Stimulated activated CD4-positive, alpha-beta T cell treated with anti-CD3 and anti-CD28 coated beads, Interleukin-4, amount 100 ng/mL, for 4 hours (primary cell): ENCODE measurements around the gene APLF.
"Not testable (repeated sequence)": the region's sequence is repeated elsewhere in the genome, so short reads cannot be mapped to it uniquely, and the experiment has no call there.

Experiments
- DNase-seq, 2 experiments: peaks; one replicate each; pipeline ENCODE4 v3.0.0-alpha.2; 2020

APLF gene

DNA sequence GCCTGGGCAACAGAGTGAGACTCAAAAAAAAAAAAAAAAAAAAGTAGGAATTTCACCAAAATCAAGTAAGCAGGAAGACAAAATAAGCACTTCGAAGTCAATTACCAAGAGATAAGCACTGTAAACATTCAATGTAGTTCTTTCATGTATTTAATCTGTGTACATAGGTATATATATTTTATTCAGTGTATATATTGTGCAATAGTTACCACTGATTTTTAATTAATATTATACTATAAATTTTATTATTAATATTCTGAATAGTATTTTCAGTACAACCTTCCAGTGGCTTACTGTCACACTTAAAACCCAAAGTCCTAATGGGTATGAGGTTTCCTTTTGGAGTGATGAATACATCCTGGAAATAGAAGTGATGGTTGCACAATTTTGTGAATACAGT lies 9.1 kb downstream of the APLF start:
- DNase-seq, result no peak

GRCh38 chr2:68478688-68479087 lies 11.3 kb downstream of the APLF start:
- DNase-seq, result no peak

- DNase-seq, result no peak
Observed at GRCh38 chr2:68482296-68482820, 15.0 kb downstream of the APLF start.

GRCh38 chr2:68483011-68483410 lies 15.6 kb downstream of the APLF start:
- DNase-seq, result no peak

GRCh38 chr2:68487773-68488355 lies 20.5 kb downstream of the APLF start:
- no peak for DNase-seq

GRCh38 chr2:68488605-68489004 lies 21.2 kb downstream of the APLF start:
- not testable (repeated sequence) for DNase-seq

DNA sequence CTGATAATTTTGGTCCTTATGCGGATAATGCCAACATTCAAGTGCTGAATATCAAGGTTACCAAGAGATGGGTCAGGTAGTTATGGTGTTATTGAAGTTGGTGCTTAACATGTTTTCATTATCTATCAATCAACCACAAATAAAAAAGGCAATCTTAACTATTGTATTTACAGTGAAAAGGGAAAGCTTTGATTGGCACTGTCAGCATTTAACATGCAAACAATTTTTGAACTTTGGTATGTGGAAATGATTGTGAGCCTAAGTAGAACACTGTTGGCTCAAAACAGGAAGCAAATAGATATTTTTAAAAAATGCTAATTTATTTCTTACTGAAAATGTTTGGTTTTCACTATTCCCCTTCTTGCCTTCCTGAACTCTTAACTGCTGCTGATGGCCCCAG lies 21.9 kb downstream of the APLF start:
- no peak for DNase-seq

GRCh38 chr2:68491582-68491981 lies 24.2 kb downstream of the APLF start:
- no peak for DNase-seq

DNA sequence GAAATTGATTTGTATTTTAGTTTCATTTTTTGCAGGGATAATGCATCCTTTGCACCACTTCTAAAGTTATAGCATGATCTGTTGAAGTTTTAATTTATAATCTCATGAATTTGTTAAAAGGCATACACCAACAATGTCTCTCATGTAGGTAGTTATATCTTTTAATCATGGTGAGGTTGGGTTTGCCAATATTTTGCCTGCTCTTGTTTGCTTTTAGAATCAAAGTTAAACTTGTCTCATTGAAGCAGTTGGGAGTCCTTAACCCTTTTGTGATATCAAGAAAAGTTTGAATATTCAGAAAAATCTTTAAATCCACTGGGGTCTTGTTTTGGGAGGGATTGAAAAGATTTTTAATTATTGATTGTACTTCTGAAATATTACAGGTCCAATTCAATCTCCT lies 31.7 kb downstream of the APLF start:
- DNase-seq, result no peak

DNA sequence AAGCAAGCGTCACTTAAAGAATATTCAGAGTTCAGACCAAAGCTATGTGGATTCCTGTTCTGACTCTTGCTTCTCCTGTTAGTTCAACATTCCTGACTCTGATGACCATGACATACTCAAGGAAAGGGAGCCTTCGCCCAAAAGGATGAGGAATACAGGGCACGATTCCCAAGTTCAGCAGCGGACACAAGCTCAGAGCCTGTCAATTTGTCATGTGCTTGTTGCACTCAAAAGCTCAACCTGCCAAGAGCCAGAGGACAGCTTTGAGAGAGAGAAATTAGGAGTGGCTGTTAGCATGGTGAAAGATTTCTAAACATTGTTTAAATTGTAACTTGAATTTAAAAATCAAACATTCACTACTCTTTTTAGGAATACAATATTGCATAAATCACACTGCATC lies 33.3 kb downstream of the APLF start:
- DNase-seq, result no peak

DNA sequence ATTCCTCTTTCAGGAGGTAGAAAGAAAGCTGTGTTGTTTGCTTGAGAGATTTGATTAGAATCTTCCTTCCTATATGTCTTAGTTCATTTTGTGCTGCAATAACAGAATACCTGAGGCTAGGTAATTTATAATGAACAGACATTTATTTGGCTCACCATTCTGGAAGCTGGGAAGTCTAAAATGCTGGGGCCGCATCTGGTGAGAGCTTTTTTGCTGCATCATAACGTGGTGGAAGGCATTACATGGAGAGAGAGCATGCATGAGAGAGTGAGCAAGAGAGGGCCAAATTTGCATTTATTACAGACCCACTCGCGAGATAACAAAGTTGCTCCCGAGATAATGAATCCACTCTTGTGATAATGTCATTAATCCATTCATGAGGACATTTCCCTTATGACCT lies 34.4 kb downstream of the APLF start:
- DNase-seq, result no peak

DNA sequence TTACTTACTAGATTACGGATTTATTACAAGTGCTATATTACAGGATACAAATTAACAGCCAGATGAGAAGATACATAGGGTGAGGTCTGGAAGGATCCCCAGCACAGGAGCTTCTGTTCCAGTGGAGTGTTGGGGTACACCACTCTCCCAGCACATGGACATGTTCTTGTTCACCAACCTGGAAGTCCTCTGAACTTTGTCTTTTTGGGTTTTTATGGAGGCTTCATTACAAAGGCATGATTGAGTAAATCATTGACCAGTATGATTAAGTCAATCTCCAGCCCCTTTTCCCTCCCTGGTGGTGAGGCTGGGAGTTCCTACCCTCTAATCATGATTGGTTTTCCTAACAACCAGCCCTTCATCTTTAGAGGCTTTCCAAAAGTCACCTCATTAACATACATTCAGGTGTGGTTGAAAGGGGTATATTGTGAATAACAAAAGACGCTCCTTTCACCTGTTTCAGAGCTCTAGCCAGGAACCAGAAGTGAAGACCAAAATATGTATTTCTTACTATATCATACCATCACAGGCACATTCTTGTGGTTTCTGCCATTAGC lies 38.3 kb downstream of the APLF start:
- no peak for DNase-seq

- DNase-seq, result no peak
Observed at GRCh38 chr2:68506170-68506569, 38.8 kb downstream of the APLF start.

DNA sequence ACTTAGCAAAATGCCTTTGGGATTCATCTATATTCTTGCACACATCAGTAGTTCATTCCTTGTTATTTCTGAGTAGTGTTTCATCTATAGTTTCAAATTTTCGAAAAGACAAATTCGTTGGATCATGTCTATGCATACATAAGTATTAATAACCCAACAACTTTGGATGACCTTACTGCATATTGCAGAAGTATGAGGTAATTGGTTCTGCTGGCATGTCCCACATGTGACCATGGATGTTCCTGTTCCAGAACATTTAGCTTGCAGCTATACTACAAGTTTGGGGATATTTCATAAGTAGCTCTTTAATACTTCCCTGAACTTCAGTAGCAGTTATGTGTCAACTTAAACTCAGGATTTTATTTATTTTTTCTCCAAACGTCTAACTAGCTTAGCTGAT lies 44.9 kb downstream of the APLF start:
- no peak for DNase-seq

DNA sequence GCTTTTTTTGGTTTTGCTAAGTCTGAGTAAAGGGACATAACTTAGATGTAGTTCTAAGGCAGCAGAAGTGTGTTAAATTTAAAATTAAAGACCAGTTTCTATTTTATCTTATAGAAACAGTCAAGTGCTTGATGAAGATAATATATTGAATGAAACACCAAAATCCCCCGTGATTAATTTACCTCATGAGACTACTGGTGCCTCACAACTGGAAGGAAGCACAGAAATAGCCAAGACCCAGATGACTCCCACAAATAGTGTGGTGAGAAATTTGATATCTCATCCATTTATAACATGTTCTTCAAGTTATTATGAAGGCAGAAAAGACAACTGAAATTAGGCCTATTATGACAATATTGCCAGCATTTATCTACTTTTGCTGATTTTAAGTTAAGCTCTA lies 45.6 kb downstream of the APLF start:
- no peak for DNase-seq

DNA sequence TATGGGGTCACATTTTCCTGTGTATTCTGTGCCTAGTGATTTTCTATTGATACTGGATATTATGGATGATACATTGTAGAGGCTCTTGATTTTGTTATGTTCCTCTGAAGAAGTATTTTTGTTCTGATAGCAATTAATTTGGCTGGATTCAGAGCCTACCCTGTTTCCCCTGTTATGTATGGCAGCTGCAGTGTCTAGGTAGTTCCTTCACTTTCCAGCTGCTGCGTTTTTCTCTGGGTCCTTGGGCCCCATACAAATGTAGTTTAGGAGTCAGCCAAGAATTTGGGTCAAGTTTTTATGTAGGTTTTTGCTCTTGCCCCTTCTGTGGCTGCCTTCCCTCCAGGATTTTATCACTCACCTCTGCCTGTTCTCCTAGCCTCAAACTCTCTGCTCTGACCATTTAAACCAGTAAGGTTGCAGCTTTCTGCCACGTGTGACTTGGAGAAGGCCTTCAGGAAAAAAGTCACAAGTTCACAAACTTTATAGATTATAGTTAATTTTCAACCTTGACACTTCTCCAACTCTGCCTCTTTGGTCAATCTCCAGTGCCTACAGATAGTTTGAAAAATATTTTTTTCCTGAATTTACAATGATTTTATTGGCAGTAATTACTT lies 47.0 kb downstream of the APLF start:
- DNase-seq, result no peak

- no peak for DNase-seq
Observed at GRCh38 chr2:68516051-68516955, 48.9 kb downstream of the APLF start.

- DNase-seq, result no peak
Observed at GRCh38 chr2:68519236-68519635, 51.9 kb downstream of the APLF start.

DNA sequence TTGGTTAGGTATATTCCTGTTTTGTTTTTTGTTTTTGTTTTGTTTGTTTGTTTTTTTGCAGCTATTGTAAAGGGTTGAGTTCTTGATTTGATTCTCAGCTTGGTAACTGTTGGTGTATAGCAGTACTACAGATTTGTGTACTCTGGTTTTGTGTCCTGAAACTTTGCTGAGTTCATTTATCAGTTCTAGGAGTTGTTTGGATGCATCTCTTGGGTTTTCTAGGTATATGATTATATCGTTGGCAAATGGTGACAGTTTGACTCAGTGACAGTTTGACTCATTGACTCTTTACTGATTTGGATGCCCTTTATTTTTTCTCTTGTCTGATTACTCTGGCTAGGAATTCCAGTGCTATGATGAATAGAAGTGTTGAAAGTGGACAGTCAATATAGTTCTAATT lies 53.7 kb downstream of the APLF start:
- no peak for DNase-seq

DNA sequence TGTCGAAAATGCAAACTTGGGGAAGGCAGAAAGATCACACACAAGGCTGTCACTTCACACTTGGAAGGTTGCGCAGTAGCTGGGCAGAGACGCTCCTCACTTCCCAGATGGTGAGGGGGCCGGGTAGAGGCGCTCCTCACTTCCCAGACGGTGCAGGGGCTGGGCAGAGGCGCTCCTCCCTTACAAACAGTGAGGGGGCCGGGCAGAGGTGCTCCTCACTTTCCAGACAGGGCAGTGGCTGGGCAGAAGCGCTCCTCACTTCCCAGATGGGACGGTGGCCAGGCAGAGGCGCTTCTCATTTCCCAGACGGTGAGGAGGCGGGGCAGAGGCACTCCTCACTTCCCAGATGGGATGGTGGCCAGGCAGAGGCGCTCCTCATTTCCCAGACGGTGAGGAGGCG lies 59.6 kb downstream of the APLF start:
- not testable (repeated sequence) for DNase-seq

- not testable (repeated sequence) for DNase-seq
Observed at GRCh38 chr2:68527343-68528081, 60.1 kb downstream of the APLF start.

DNA sequence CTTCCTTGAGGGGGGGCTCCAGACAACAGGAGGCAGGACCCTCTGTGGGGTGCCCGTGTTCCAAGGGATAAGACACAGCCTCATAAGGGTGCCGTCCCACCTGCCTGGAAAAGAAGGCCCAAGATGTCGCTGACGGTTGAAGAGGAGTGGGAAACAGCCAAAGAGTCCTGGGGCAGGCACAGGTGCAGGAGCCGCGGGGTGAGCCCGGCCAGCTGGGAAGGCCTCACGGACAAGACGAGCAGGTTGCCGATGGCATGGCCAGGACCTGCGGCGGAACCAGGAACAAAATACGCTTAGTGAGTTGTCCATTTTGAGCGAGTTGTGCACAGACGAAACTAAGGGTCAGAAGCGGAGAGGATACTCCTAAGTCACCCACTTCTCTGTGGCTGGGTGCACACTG lies 61.8 kb downstream of the APLF start:
- DNase-seq, result not testable (repeated sequence)

DNA sequence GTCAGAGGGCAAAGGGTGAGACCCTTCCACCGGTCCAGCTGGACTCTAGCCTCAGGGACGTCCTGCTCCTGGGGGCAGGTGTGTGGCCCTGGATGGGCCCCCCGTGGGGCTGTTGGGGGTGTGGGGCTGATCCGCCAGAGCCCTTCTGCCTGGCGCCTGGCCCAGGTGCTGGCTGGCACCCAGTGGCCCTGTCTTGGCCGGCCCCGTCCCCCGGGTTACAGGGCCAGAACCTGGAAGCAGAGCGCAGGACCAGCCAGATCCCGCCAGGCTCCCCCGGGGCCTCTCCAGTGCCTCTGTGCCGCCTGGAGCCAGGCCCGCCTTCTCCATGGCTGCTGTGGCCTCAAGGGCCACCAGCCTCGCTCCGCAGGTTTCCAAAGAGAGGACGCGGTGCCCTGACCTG lies 62.3 kb downstream of the APLF start:
- not testable (repeated sequence) for DNase-seq
